ENCODE data around the gene ARIH2. TPM values are rescaled to one million over a fixed set of nuclear protein-coding genes. Genes with fewer than 3 reads are reported as not detected.
"Not testable (repeated sequence)": the region's sequence is repeated elsewhere in the genome, so short reads cannot be mapped to it uniquely, and the experiment has no call there.

The ARIH2 gene
- total RNA-seq, 5 donors from 2014 or later (not counting 1 experiment from before 2014, with no cell fraction given): 136 to 163 (median 153) TPM

DNA sequence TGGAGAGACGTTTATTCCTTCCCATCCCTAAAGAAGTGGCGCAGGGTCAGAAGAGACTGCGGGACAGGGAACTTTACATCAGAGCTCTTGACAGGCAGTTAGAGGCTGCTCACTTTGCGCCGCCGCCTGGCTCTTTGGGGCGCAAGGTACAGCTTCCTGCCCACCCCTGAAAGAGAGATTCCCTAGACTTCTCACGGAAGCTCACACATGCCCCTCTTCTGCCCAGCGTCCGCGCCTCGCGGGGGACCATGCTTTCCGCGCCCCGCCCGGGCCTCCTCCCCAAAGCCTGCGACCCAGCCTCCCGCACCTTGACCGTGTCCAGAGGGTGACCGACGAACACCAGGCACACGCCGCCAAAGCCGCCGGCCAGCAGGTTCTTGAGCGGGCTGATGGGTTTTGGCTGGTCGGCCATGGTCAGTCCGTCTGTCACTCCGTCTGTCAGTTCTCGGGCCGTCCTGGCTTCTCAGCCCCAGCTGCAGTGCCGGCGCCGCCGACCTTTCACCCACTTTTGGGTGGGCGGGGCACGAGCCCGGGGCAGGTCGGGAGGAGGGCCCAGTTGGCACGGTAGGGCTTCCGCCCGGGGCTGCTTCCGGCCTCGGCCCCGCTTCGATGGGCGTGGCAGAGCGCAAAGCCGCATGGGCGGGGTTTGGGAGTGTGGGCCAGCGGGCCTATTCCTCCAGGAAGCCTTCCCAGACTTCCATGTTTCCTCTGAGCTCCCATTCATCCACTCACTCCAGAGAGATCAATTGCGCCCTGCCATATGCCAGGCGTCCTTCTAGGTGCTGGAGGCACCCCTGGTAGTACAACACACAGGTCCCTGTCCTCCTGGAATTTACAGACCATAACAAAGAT, 20.0 kb upstream of the ARIH2 start, which contains the start of gene SLC25A20:
Gene SLC25A20, minus strand, starts transcription at position 500 of the 852 bp plus-strand sequence. Its CDS starts 88 bp downstream, at position 412.
- Mint-ChIP-seq H3K4me1 (peaks cover 31 to 54% (median 38%) of the 10 kb centered on the region in 3 donors), H3K27ac (peak within 1 kb of the TSS; percentile 91 to 94), H3K4me3 (peak within 1 kb of the TSS; percentile 91 to 93 (median 92)), H3K36me3 (peaks cover 2% of the 10 kb centered on the region), H3K27me3 (no peaks in the 10 kb centered on the region), H3K9me3 (no peaks in the 10 kb centered on the region)
- DNase-seq: peak; percentile 73 to 93 (median 84)
- ATAC-seq (replicated peaks in 1 of 4): peak; percentile 95 to 97 (median 96)
- H3K4me3 ChIP-seq (ENCODE audit: control insufficient read depth in 1 of 2, extremely low read depth in 1 of 2, low read length in 1 of 2): peak within 1 kb of the TSS; percentile 78 to 80
- no peaks in the 10 kb centered on the region for H3K36me3 ChIP-seq (ENCODE audit: control insufficient read depth in 2 of 2, extremely low read depth in 1 of 2, insufficient read depth in 1 of 2, low read length in 1 of 2)
- peak within 1 kb of the TSS; percentile 84 for H3K27ac ChIP-seq (ENCODE audit: low read length)
- ChIA-PET POLR2A (interaction anchor here (1.4 to 1.6 kb wide), 2 partner anchors 20 to 21 kb away, joined by 4 to 7 read pairs; partner anchors contain the start of gene ARIH2 (in 1 of the 2)), CTCF (interaction anchor here (0.5 to 2.1 kb wide), 7 partner anchors 21 to 1887 kb away, joined by 3 to 8 read pairs (median 4); partner anchors contain the start of genes ARIH2 (in 1 of the 2), NDUFAF3 (in 1 of the 2) and WDR6 (in 1 of the 2))
- WGBS (ENCODE audit: insufficient coverage): 0% methylated on average over 40 of the region's 54 CpGs
- H3K9me3 ChIP-seq: no peaks in the 10 kb centered on the region
- H3K27me3 ChIP-seq (replicated peaks in 1 of 2; ENCODE audit: control insufficient read depth in 2 of 2, extremely low read depth in 1 of 2, insufficient read depth in 2 of 2, low read length in 1 of 2): no peaks in the 10 kb centered on the region
- H3K4me1 ChIP-seq (ENCODE audit: control insufficient read depth in 1 of 2, extremely low read depth in 1 of 2, insufficient read depth in 2 of 2, low read length in 2 of 2): peaks cover 13 to 48% of the 10 kb centered on the region in 2 experiments

DNA sequence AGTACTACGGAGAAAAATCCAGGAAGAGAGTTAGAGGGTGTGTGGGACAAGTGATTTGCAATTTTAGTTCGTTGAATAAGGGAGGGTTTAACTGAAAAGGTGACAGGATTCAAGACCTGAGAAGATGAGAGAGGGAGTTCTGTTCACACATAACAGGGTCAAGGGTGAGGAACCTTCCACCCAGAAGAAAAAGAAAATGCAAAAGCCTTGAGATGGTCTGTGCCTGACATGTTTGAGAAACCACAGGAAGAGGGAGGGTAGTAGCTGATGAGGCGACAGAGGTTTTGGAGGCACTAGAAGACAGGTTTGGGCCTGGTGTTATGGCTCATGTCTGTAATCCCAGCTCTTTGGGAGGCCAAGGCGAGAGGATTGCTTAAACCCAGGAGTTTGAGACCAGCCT, 19.4 kb upstream of the ARIH2 start:
- Histone ChIP-seq H3K4me3 (ENCODE audit: control insufficient read depth in 1 of 2, extremely low read depth in 1 of 2, low read length in 1 of 2) (peak overlapping the region in 1 of 2 donors; percentile 78), H3K4me1 (ENCODE audit: control insufficient read depth in 1 of 2, extremely low read depth in 1 of 2, insufficient read depth in 2 of 2, low read length in 2 of 2) (peaks cover 13 to 50% of the 10 kb centered on the region in 2 experiments), H3K9me3 (no peaks in the 10 kb centered on the region), H3K27me3 (replicated peaks in 1 of 2; ENCODE audit: control insufficient read depth in 2 of 2, extremely low read depth in 1 of 2, insufficient read depth in 2 of 2, low read length in 1 of 2) (no peaks in the 10 kb centered on the region), H3K36me3 (ENCODE audit: control insufficient read depth in 2 of 2, extremely low read depth in 1 of 2, insufficient read depth in 1 of 2, low read length in 1 of 2) (no peaks in the 10 kb centered on the region), H3K27ac (ENCODE audit: low read length) (peak overlapping the region; percentile 84)
- ATAC-seq (replicated peaks in 1 of 4): peak; percentile 23 to 42 (median 34)
- Mint-ChIP-seq H3K4me1 (peaks cover 31 to 55% (median 40%) of the 10 kb centered on the region in 3 donors), H3K27ac (peak overlapping the region; percentile 91 to 94), H3K4me3 (peak overlapping the region; percentile 91 to 93 (median 92)), H3K36me3 (peaks cover 2% of the 10 kb centered on the region), H3K9me3 (no peaks in the 10 kb centered on the region), H3K27me3 (no peaks in the 10 kb centered on the region)
- peak in 25 of 35 experiments; percentile 6 to 70 (median 18) for DNase-seq
- ChIA-PET POLR2A (interaction anchor here (1.4 to 1.6 kb wide), 2 partner anchors 20 kb away, joined by 4 to 7 read pairs; partner anchors contain the start of gene ARIH2 (in 1 of the 2)), CTCF (interaction anchor here in 1 of 2 donors (0.7 to 2.1 kb wide), 4 partner anchors 20 to 183 kb away, joined by 3 to 8 read pairs (median 4); partner anchors contain the start of genes ARIH2, IP6K2 and WDR6)
- WGBS (ENCODE audit: insufficient coverage): 17% methylated on average over 4 of the region's 4 CpGs

DNA sequence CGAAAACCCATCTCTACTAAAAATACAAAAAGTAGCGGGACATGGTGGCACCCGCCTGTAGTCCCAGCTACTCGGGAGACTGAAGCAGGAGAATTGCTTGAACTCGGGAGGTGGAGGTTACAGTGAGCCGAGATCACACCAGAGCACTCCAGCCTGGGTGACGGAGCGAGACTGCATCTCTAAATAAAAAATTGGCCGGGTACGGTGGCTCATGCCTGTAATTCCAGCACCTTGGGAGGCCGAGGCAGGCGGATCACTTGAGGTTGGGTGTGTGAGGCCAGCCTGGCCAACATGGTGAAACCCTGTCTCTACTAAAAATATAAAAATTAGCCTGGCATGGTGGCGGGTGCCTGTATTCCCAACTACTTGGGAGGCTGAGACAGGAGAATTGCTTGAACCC, 11.6 kb upstream of the ARIH2 start:
- H3K9me3 ChIP-seq; DNase-seq; POLR2A ChIA-PET; H3K36me3 ChIP-seq (ENCODE audit: control insufficient read depth in 2 of 2, extremely low read depth in 1 of 2, insufficient read depth in 1 of 2, low read length in 1 of 2); H3K4me3 ChIP-seq (ENCODE audit: control insufficient read depth in 1 of 2, extremely low read depth in 1 of 2, low read length in 1 of 2); H3K4me1 ChIP-seq (ENCODE audit: control insufficient read depth in 1 of 2, extremely low read depth in 1 of 2, insufficient read depth in 2 of 2, low read length in 2 of 2); CTCF ChIA-PET; H3K9me3 Mint-ChIP-seq; ATAC-seq (replicated peaks in 1 of 4); H3K27ac Mint-ChIP-seq; H3K36me3 Mint-ChIP-seq; H3K27me3 ChIP-seq (replicated peaks in 1 of 2; ENCODE audit: control insufficient read depth in 2 of 2, extremely low read depth in 1 of 2, insufficient read depth in 2 of 2, low read length in 1 of 2); H3K4me3 Mint-ChIP-seq; H3K27me3 Mint-ChIP-seq; H3K4me1 Mint-ChIP-seq; H3K27ac ChIP-seq (ENCODE audit: low read length): not testable (repeated sequence)
- 97% methylated on average over 7 of the region's 13 CpGs for WGBS (ENCODE audit: insufficient coverage)

DNA sequence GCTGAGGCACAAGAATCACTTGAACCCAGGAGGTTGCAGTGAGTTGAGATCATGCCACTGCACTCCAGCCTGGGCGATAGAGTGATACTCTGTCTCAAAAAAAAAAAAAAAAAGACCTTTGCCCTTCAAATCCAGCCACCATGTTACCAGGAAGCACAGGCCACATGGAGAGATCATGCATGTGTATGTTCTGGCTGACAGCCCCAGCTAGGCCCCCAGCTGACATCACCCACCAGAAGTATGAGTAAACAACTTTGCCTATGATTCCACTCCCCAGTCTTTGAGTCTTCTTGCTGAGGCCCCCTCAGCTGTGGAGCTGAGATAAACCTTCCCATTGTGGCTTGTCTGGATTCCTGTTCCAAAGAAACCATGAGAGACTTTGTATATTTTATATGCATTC, 3.3 kb upstream of the ARIH2 start:
- Histone ChIP-seq H3K36me3 (ENCODE audit: control insufficient read depth in 2 of 2, extremely low read depth in 1 of 2, insufficient read depth in 1 of 2, low read length in 1 of 2) (no peaks in the 10 kb centered on the region), H3K4me3 (ENCODE audit: control insufficient read depth in 1 of 2, extremely low read depth in 1 of 2, low read length in 1 of 2) (no peak overlapping the region), H3K9me3 (no peaks in the 10 kb centered on the region), H3K27me3 (replicated peaks in 1 of 2; ENCODE audit: control insufficient read depth in 2 of 2, extremely low read depth in 1 of 2, insufficient read depth in 2 of 2, low read length in 1 of 2) (no peaks in the 10 kb centered on the region), H3K4me1 (ENCODE audit: control insufficient read depth in 1 of 2, extremely low read depth in 1 of 2, insufficient read depth in 2 of 2, low read length in 2 of 2) (peaks cover 0 to 20% of the 10 kb centered on the region in 2 experiments), H3K27ac (ENCODE audit: low read length) (no peak overlapping the region)
- POLR2A ChIA-PET: no interaction called here
- no peaks in the 10 kb centered on the region for H3K36me3 Mint-ChIP-seq
- DNase-seq (no peak), ATAC-seq (replicated peaks in 1 of 4) (no peak)
- peak overlapping the region; percentile 50 to 57 for H3K27ac Mint-ChIP-seq
- CTCF ChIA-PET: interaction anchor here in 1 of 2 donors (0.7 kb wide), 1 partner anchor 13 kb away, joined by 3 read pairs; no protein-coding TSS in a partner anchor
- H3K4me1 Mint-ChIP-seq: peaks cover 16 to 23% (median 22%) of the 10 kb centered on the region in 3 donors
- H3K9me3 Mint-ChIP-seq: no peaks in the 10 kb centered on the region
- no peaks in the 10 kb centered on the region for H3K27me3 Mint-ChIP-seq
- 100% methylated on average over 1 of the region's 1 CpG for WGBS (ENCODE audit: insufficient coverage)
- H3K4me3 Mint-ChIP-seq: no peak overlapping the region

DNA sequence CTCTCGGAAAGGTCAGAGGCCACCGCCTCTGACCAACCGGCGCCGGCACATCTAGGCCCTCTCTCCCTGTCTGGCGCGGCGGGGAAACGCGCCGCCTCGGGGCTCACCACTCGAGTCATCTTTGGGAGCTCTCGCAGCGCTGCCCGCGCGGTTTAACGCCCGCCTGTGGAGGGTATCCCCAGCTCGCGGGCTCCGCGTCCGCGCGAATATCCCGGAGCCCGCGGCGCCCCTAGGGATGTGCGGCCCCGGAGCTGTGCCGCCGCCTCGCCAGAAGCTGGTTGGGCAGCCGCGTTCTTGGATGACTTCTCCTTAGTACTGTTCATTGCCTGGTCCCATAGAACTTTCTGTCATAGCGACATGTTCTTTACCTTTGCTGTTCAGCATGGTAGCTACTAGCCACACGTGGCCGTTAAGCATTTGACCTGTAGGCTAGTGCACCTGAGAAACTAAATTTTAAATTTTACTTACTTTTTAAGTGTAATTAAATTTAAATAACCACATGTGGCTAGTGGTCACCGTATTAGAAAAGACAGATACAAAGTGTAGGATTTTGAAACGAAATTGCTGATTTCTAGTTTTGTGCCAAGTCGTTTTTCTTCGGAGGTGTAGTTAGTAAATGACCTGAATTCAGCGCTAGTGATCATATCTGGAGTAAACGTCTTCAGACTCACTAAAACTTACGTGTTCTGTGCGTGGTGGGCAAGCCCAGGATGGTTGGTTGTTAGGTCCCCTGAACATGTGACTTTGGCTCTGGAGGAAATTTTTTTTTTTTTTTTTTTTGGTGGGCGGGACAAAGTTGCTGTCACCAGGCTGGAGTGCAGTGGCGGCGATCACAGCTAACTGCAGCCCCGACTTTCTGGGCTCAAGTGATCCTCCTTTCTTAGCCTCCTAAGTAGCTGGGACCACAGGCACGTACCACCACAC, 835 bp downstream of the ARIH2 start:
- CTCF ChIA-PET: interaction anchor here in 1 of 2 donors (0.6 to 2.6 kb wide), 9 partner anchors 8 to 1062 kb away, joined by 3 to 8 read pairs (median 5); partner anchors contain the start of genes KLHDC8B, NDUFAF3, SLC25A20 and WDR6

More for the DNA sequence above, 835 bp downstream of the ARIH2 start:
- peak; percentile 36 to 49 (median 45) for ATAC-seq (replicated peaks in 1 of 4)
- POLR2A ChIA-PET: interaction anchor here (0.5 to 1.6 kb wide), 14 partner anchors 8 to 476 kb away, joined by 3 to 13 read pairs (median 5); partner anchors contain the start of genes SLC25A20 (in 2 of the 2) and WDR6 (in 1 of the 2)
- peak overlapping the region; percentile 95 to 99 (median 98) for H3K4me3 Mint-ChIP-seq
- WGBS (ENCODE audit: insufficient coverage): under 1% methylated on average over 43 of the region's 54 CpGs
- H3K9me3 Mint-ChIP-seq: no peaks in the 10 kb centered on the region
- Histone ChIP-seq H3K4me3 (ENCODE audit: control insufficient read depth in 1 of 2, extremely low read depth in 1 of 2, low read length in 1 of 2) (peak overlapping the region; percentile 95 to 99), H3K4me1 (ENCODE audit: control insufficient read depth in 1 of 2, extremely low read depth in 1 of 2, insufficient read depth in 2 of 2, low read length in 2 of 2) (peaks cover 0 to 38% of the 10 kb centered on the region in 2 experiments), H3K36me3 (ENCODE audit: control insufficient read depth in 2 of 2, extremely low read depth in 1 of 2, insufficient read depth in 1 of 2, low read length in 1 of 2) (peaks cover 0 to 14% of the 10 kb centered on the region in 2 donors), H3K27me3 (replicated peaks in 1 of 2; ENCODE audit: control insufficient read depth in 2 of 2, extremely low read depth in 1 of 2, insufficient read depth in 2 of 2, low read length in 1 of 2) (no peaks in the 10 kb centered on the region), H3K9me3 (no peaks in the 10 kb centered on the region), H3K27ac (ENCODE audit: low read length) (peak overlapping the region; percentile 99)
- peak overlapping the region; percentile 91 to 98 for H3K27ac Mint-ChIP-seq
- DNase-seq: peak in 34 of 35 experiments; percentile 12 to 79 (median 41)
- peaks cover 26 to 35% (median 32%) of the 10 kb centered on the region in 3 donors for H3K4me1 Mint-ChIP-seq
- H3K36me3 Mint-ChIP-seq: no peaks in the 10 kb centered on the region
- no peaks in the 10 kb centered on the region for H3K27me3 Mint-ChIP-seq

Measured in T-cell (primary cell).